ENCODE results near the gene CDK11B. TPM values are rescaled to one million over a fixed set of nuclear protein-coding genes. Genes with fewer than 3 reads are reported as not detected.
"Not testable (repeated sequence)": the region's sequence is repeated elsewhere in the genome, so short reads cannot be mapped to it uniquely, and the experiment has no call there.

CDK11B gene
- total RNA-seq, 1 experiment from 2014 or later: 30.1 TPM

GRCh38 chr1:1689526-1689925 is 30.7 kb upstream of the CDK11B start:
- not testable (repeated sequence) for H4K8ac ChIP-seq (replicated peaks; ENCODE audit: insufficient read length, low read depth, low read length); H4K91ac ChIP-seq (ENCODE audit: insufficient read length, low read depth, low read length); H3K18ac ChIP-seq (ENCODE audit: insufficient read length, low read depth, low read length); H2BK20ac ChIP-seq (ENCODE audit: low read depth, low read length, poor library complexity, severe bottlenecking); H2BK12ac ChIP-seq (ENCODE audit: insufficient read length, low read depth, low read length); H3K4me1 Mint-ChIP-seq; DNase-seq; H2AFZ ChIP-seq (ENCODE audit: low read length); H2BK5ac ChIP-seq (ENCODE audit: insufficient read length, low read length); H2AK5ac ChIP-seq (ENCODE audit: insufficient read length, low read length); H2BK120ac ChIP-seq (ENCODE audit: low read depth, low read length, poor library complexity, severe bottlenecking); H3K79me1 ChIP-seq (ENCODE audit: insufficient read depth, low read depth, low read length, poor library complexity, severe bottlenecking); H2BK15ac ChIP-seq (ENCODE audit: low read depth, low read length); H3K14ac ChIP-seq (ENCODE audit: insufficient read depth, low read length); H3K9ac ChIP-seq (ENCODE audit: extremely low read depth, insufficient read length, low read length); H3K27ac ChIP-seq (ENCODE audit: insufficient read length, low read depth, low read length); H3K4me1 ChIP-seq (ENCODE audit: insufficient read depth, low read length); H3K27me3 Mint-ChIP-seq (ENCODE audit: low read depth); H3K27ac Mint-ChIP-seq; H3K23ac ChIP-seq (ENCODE audit: insufficient read length, low read depth, low read length); H3K27me3 ChIP-seq (ENCODE audit: insufficient read depth, low read length); H3K56ac ChIP-seq (ENCODE audit: insufficient read length, low read depth, low read length); H4K5ac ChIP-seq (ENCODE audit: insufficient read length, low read depth, low read length); H3K23me2 ChIP-seq (ENCODE audit: insufficient read length, low read depth, low read length, poor library complexity, severe bottlenecking); H3K9me3 Mint-ChIP-seq; H3K4ac ChIP-seq (ENCODE audit: low read depth, low read length); H3K4me2 ChIP-seq (ENCODE audit: insufficient read depth, insufficient read length, low read length); H3K9me3 ChIP-seq (ENCODE audit: control insufficient read depth, low read depth, low read length); H3K4me3 Mint-ChIP-seq; H3K79me2 ChIP-seq (ENCODE audit: insufficient read depth, low read length); H4K20me1 ChIP-seq (ENCODE audit: control insufficient read depth, insufficient read depth, insufficient read length); H3T11ph ChIP-seq (ENCODE audit: low read length); H3K36me3 Mint-ChIP-seq (ENCODE audit: insufficient read depth in 1 of 3, low read depth in 3 of 3)
- no CpG with 5 or more reads among the region's 7 CpGs for WGBS (ENCODE audit: extremely low coverage, insufficient read length, low lambda C conversion rate)

Data from H9 (cell line).